ENCODE results near the gene RGS11.
"Not testable (repeated sequence)": the region's sequence is repeated elsewhere in the genome, so short reads cannot be mapped to it uniquely, and the experiment has no call there.

RGS11 gene

DNA sequence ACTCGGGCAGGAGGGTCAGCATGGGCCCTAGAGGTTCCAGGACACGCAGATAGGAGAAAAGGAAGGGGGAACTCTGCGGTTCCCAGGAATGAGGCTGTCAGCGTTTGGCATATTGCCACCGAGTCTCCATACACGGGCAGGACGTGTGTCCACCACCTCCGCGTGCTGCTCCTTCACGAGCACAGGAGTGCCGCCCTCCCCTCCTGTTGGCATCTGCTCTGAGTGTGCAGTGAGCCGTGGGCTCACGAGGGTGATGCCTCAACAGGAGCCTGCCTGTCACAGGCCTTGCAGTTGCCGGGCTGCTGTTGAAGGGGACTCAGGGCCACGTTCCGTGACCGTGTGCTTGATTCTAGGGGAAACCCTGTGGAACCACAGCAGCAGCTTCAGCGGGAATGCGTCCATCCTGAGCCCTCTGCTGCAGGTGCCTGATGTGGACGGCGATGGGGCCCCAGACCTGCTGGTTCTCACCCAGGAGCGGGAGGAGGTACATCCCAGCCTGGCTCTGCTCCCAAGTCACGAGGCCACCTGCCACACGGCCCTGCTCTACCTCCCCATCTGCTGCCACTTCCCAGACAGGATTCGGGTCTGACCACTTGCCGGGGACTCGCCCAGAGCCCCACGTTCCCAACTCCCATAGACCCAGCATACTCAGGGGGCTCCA, 14.6 kb downstream of the RGS11 start:
- no peak for DNase-seq

DNA sequence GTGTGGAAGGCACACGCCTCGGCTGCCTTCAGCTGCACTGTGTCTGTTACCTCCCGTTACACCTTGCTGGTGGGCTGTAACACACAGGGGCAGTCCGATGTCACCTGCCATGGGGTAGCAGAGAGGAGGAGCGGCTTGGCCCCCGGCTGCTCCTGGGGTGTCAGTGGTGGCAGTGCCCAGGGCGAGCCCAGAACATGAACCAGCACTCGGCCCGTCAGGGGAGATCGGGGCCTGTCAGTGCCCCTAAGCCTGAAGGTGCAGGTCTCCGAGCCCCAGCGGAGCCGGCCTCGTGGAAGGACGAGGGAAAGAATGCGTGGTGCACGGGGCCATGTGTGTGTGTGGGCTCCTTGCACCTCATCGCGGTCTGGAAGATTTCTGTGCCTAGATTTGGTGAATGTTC, 15.4 kb downstream of the RGS11 start:
- DNase-seq, result no peak

DNA sequence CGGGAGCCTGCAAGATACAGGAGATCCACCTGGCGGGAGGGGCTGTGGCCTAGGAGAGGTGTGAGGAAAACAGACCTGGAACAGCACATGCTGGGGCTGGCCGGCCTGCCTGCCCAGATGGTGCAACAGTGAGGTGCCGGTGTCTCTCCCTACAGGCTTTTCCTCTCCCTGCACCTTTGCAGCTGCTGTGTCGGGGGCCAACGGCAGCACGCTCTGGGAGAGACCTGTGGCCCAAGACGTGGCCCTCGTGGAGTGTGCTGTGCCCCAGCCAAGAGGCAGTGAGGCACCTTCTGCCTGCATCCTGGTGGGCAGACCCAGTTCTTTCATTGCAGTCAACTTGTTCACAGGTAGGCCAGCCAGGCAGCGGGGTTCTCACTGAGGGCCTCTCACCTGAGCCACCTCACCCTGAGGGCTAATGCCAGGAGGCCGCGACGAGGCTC, 15.9 kb downstream of the RGS11 start:
- no peak for DNase-seq

DNA sequence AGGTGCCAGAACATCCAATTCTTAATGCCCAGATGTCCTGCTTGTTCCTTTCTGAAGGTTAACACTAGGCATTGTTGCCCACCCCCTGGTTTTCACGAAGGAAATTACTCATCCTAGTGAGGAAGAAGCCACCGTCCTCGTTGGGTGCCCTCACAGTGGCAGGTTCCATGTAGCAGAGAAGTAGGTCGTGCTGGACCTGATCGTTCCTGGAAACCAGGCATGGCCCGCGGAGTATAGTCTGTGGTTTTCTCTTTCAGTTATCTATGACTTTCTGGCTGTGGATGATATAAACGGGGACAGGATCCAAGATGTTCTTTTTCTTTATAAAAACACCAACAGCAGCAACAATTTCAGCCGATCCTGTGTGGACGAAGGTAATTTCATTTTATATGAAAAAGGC, 16.5 kb downstream of the RGS11 start:
- DNase-seq, result no peak

DNA sequence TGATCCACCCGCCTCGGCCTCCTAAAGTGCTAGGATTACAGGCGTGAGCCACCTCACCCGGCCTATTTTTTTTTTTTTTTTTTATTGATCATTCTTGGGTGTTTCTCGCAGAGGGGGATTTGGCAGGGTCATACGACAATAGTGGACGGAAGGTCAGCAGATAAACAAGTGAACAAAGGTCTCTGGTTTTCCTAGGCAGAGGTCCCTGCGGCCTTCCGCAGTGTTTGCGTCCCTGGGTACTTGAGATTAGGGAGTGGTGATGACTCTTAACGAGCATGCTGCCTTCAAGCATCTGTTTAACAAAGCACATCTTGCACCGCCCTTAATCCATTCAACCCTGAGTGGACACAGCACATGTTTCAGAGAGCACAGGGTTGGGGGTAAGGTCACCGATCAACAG, 17.7 kb downstream of the RGS11 start:
- not testable (repeated sequence) for DNase-seq

DNA sequence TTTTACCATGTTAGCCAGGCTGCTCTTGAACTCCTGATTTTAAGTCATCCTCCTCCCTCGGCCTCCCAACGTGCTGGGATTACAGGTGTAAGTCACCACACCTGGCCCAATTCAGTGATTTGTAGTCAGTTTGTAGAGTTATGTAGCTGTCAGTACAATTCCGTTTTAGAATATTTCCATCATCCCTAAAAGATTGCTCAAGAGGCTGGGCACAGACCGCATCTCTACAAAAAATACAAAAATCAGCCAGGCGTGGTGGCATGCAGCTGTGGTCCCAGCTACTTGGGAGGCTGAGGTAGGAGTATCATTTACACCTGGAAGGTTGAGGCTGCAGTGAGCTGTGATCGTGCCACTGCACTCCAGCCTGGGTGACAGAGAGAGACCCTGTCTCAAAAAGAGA, 20.6 kb downstream of the RGS11 start:
- DNase-seq, result no peak

DNA sequence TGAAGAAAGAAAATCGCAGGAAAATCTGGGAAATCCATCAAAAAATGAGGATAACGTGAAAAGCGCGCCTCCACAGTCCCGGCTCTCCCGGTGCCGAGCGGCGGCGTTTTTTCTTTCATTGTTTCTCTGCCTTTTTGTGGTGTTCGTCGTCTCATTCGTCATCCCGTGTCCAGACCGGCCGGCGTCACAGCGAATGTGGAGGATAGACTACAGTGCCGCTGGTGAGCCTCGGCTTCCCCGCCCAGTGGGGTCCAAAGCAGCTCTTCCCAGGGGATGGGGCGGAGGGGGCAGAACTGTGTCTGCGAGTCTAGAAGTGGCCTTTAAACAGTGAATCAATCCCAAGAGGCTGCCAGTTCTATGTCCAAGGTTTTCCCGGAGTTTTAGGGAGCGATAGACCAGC, 21.3 kb downstream of the RGS11 start:
- no peak for DNase-seq

DNA sequence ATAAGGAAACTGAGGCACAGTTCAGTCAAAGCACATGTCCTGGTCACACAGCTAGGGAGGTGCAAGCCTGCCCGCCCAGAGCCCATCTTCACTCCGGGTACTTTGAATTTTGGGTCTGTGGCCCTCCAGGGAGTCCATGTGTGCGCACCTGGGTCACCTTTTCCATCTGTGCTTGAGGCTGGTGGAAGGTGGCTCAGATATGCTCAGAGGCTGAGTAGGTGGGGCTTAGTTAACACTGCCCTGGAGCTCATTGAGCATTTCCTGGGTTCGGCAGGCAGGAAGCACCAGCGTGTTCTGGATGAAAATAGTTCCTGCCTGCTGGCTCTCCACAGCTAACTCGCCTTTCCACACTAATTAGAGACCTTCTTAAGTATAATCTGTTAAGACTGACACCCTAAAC, 21.9 kb downstream of the RGS11 start:
- DNase-seq, result no peak

DNA sequence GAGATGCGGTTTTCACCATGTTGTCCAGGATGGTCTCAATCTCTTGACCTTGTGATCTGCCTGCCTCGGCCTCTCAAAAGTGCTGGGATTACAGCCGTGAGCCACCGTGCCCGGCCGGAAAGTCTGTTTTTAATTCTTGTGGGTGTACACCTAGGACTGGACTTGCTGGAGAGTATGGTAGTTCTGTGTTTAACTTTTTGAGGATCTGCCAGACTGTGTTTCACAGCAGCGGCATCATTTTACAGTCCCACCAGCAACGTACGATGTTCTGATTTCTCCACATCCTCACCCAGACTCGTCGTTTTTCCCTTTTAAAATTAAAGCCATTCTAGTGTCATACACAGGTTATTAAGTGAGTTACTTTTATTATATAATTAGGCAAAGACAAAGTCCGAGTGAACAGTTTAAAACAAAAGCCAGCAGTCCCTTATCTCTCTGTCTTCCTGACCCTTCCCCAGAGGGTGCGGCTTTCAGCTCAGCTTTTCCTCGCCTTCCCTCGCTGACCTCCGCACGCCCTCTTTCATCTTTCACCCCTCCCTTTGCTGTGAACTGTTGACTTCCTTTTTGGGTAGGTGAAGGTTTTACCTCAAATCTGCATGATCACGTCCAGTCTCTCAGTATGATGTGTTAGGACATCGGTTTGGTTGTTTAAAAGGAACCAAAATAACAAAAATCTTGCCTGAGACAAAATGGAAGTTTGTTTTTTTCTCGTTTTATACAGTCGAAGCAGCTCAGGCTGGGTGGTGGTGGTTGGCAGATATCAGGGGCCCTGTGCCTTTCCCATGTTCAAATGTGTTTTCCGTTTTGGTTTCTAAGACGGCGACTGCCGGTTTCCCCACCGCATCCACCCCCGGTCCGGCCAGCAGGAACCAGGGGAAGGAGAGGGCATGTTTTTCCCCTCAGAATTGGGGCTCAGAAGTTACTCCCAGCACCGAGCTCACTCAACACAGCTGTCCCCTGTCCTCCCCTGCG, 23.1 kb downstream of the RGS11 start:
- peak; percentile 4 to 10 for DNase-seq

DNA sequence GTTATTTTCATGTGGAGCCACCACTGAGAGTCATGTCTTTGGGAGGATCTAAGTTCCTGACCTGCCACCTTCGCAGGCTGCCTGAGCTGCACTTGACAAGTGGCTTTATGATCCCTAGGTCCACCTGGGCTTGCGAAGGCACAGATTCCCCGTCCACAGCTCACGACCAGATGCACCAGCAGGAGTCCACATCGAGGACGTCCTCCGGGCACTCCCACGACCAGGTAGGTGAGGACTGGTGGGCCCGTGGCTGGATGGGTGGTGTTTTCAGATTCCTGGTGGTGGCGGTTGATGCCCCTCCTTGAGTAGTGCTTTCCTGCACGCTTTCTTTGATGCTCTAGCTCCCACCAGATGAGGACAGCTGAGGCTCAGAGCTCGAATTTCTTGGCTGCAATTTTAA, 26.3 kb downstream of the RGS11 start:
- no peak for DNase-seq

DNA sequence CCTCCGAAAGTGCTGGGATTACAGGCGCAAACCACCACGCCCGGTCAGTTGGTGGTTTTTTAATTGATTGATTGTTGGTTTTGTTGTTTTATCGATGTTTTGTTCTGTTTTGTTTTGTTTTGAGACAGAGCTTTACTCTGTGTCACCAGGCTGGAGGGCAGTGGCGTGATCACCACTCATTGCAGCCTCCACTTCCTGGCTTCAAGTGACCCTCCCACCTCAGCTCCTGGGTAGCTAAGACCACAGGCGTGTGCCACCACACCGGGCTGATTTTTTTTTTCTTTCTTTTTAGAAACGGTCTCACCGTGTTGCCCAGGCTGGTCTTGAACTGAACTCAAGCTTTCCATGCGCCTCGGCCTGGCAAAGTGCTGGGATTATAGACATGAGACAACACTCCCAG, 28.7 kb downstream of the RGS11 start:
- DNase-seq, result no peak

DNA sequence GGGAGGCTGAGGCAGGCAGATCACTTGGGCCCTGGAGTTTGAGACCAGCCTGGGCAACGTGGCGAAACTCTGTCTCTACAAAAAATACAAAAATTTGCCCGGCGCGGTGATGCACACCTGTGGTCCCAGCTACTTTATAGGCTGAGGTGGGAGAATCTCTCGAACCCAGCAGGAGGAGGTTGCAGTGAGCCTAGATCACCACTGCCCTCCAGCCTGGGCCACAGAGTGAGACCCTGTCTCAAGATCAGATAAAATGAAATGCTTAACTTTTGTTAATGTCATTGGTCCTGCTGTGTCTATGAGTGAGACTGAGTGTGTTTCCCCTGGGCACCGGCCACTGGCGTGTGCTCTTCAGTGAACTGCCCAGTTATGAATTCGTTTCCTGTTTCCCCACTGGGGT, 30.6 kb downstream of the RGS11 start:
- no peak for DNase-seq

DNA sequence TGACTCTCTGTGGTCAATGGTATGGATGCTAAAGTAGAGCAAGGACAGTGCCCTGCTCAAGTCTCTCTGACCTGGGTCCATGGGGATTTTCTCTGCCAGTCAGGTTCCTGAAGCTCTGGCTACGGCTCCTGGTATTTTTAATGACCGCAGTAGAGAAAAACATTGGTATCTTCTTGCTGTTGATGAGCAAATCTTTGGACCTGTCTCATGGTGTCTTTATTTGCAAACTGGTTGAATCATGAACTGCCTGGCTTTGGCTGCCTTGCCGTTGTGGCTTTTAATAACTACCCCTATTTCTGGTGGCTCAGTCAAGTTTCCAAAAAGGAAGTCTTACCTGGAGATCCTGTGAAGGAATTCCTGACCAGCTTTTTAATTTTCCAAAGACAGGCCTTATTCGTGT, 32.4 kb downstream of the RGS11 start:
- no peak for DNase-seq

DNA sequence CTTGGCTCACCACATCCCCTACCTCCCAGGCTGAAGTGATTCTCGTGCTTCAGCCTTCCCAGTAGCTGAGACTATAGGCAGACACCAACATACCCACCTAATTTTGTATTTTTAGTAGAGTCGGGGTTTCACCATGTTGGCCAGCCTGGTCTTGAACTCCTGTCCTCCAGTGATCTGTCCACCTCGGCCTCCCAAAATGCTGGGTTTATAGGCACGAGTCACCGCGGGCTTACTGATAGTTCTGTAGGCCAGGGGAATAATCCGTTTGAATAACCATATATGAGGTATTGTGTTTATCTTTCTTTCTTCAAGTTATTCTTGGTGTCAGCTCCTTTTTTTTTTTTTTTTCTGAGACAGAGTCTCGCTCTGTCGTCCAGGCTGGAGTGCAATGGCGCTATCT, 33.5 kb downstream of the RGS11 start:
- no peak for DNase-seq

DNA sequence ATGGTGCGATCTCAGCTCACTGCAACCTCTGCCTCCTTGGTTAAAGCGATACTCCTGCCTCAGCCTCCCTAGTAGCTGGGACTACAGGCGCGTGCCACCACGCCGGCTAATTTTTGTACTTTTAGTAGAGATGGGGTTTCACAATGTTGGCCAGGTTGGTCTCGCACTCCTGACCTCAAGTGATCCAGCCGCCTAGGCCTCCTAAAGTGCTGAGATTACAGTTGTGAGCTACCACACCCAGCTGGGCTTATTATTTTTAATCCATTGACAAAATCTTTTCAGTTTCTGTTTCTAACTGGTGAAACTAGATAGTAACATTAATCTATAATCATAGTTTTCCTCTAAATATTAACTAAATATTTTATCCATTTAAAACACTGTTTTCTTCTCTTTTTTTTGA, 35.2 kb downstream of the RGS11 start:
- no peak for DNase-seq

DNA sequence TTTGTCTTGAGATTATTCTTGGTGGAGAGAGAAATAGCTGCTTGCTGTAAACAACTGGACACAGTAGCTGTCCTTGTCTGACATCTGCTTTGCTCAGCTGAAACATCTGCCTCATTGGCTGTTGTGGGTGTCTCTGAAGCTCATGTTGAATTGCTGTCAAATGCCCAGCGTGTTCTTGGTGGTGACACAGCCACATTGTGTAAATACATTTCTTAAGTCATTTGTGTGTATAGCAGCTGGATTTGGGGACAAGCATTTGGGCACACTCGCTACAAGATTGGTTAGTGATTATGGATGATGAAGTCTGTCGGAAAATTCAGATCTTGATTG, 35.8 kb downstream of the RGS11 start:
- DNase-seq, result peak; percentile 21 to 26

DNA sequence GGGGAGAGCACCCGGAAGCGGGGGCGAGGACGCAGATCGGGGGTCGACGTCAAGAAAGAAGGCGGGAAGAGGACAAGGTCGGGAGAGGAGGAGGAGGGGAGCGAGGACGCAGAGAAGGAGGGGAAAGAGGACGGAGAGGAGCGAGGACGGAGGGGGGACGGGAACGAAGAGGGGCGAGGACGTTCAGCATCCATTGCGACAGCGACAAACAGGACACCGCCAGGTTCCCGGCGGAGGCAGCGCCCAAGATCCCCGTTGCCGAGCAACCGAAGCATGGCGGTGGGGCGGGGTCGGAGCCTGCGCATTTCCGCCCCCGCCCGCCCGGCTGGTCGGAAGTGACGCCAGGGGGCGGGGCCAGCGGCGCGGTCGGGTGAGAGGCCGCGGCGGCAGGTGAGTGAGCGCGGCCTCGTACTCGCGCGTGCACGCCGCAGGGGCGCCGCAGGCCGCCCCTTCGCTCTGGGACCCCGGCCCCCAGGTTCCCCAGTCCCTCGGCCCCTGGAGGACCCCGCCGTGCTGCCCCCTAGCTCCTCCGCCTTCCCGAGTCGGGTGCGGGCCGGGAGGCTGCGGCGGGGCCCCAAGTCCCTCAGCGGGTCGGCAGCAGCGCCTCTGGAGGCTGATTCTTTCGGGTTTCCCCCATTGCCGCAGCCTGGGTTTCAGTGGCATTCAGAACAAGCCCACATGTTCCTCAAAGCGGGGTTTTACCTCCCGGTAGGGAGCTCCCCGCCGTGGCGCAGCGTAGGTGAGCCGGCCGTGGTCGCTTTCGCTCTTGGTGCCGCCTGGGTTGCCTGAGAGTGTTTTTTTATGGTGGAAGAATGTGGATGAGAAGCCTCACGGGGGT, 41.1 kb downstream of the RGS11 start, which contains the start of gene FAM234A:
FAM234A (plus strand) TSS at position 354 of the 838 bp plus-strand sequence. CDS start 19,593 bp downstream, outside the sequence.
- DNase-seq, result peak; percentile 95 to 98

DNA sequence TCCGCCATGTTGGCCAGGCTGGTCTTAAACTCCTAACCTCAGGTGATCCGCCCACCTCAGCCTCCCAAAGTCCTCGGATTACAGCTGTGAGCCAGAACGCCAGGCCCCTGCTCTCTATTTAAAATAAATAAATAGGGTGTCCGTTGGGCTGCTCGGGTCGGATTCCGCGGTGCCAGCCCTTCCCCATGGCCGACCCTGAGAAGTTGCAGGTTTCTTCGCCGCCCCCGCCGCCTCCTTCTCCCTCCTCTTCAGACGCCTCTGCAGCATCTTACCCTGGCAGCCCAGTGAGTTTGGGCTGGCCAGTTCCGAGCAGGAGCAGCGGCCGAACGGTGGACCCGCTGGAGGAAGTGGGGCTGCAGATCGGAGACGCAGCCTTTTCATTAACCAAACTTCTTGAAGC, 44.8 kb downstream of the RGS11 start:
- no peak for DNase-seq

DNA sequence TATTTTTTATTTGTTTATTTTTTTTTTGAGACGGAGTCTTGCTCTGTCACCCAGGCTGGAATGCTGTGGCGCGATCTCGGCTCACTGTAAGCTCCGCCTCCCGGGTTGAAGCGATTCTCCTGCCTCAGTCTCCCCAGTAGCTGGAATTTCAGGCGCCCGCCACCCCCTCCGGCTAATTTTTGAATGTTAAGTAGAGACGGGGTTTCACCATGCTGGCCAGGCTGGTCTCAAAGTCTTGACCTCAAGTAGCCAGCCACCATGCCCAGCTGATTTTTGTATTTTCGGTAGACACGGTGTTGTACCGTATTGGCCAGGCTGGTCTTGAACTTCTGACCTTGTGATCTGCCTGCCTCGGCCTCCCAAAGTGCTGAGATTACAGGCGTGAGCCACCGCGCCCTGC, 45.4 kb downstream of the RGS11 start:
- not testable (repeated sequence) for DNase-seq

DNA sequence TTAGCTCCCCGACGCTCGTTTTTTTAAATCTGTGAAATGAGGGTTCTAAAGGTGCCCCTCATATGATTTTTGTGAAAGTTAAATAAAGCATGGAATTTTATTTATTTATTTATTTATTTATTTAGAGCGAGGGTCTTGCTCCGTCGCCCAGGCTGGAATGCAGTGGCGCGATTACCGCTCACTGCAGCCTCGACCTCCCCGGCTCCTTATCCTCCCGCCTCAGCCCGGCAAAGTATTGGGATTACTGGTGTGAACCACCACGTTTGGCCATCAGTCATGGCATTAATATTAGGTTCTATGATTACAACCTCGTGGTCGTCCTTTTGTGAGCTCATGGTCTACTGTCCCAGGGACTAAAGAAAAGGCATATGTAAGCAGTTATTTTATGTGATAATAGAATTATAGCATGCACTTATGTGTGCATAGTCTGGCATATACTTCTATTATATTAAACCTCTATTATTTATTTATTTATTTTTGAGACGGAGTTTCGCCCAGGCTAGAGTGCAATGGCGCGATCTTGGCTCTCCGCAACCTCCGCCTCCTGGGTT, 45.9 kb downstream of the RGS11 start:
- no peak for DNase-seq

DNA sequence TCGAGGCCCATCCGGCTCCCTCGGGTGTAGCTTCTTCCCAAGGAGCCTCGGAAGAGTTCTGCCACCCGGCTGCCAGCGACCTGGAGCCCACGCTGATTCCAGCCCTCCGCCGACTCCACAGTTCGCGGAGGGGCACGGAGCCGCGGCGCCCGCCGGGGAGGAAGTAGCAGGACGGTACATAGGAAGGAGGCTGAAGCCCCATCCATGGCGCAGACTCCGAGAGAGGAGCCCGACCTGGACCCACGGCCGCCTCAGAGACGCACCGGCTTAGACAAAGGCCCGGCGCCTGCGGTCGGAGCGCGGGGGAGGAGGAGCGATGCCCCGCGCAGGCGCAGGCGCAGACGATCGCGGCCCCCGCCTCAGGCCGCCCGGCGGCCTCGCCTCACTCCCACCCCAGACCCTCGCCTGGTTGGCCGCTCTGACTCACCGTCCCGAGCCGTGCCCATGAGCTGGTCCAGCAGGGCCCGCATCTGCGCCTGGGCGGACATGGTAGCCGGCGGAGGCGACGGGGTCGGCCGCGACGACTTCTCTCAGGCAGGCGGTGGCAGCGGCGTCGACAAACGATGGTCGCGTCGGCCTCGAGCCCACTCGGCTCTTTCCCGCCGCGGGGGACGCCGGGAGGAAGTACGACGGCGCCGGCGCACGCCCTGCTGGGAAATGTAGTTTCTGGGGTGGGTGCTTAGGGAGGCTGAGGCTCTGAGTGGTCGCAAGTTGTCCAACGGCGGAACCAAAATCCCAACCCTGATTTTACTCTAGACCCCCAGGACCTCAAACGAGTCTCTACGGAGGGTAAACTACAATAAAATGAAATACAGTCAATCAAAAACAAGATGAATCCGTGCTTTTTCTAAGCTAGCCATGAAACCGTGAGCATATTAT, 46.7 kb downstream of the RGS11 start, which contains the start of gene LUC7L:
LUC7L (minus strand) TSS at position 598 of the 879 bp plus-strand sequence; CDS start at position 488, 110 bp downstream.
- peak; percentile 74 to 84 for DNase-seq

Data from inflammatory macrophage (primary cell).